NB4 (cell line): ENCODE data around the gene BTNL8.
A peak's percentile ranks its signal among the peaks of the same experiment; 100 is the strongest.

ENCODE experiments used
- DNase-seq: peaks from one replicate; pipeline ENCODE4 v3.0.0; 2010; ENCODE audit warnings: low read depth
- H3K4me3 ChIP-seq: one replicate; pipeline ENCODE4 v1.5.1; 2011; ENCODE audit warnings: mild to moderate bottlenecking, low read depth, low read length, moderate library complexity
- MYC ChIP-seq: IDR thresholded peaks from 2 replicates; pipeline ENCODE4 v1.6.1; 2011; ENCODE audit warnings: low read depth, low read length
- POLR2A ChIP-seq: IDR thresholded peaks from 2 replicates; pipeline ENCODE4 v1.6.1; 2011; ENCODE audit warnings: mild to moderate bottlenecking; ENCODE audit not compliant: insufficient read length; ENCODE audit errors: extremely low read depth
- TF ChIP-seq, protein P1 (sequence below): IDR thresholded peaks from 2 replicates; pipeline ENCODE4 v1.6.1; 2011; ENCODE audit warnings: low read depth, low read length
- TF ChIP-seq, protein P2 (sequence below): IDR thresholded peaks from one replicate; pipeline ENCODE4 v1.5.1; 2012; ENCODE audit warnings: low read depth, low read length

Gene BTNL8

DNA sequence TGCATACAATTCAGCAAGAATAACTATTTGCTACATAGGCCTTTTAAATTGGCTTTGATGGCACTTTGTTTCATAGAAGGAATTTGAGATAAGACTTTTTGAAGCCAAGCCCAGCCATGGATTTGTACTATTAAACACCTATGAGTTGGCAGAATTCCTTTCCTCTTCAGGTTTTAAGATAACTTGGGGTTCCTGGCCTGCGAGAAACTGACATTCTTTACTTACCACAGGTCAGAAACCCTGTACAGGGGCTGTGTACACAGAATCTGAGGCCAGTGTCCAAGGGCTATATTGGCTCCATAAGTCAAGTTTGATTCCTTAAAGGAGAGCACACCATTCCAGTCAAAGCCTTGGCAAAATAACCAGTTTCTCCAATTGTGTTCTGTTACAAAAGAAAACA is 78.9 kb downstream of the BTNL8 start:
- no peak overlapping the region for H3K4me3 ChIP-seq
- no peak for DNase-seq
- TF ChIP-seq, protein P1, sequence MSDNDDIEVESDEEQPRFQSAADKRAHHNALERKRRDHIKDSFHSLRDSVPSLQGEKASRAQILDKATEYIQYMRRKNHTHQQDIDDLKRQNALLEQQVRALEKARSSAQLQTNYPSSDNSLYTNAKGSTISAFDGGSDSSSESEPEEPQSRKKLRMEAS: no peak
- TF ChIP-seq POLR2A: no peak
- no peak for TF ChIP-seq MYC
- TF ChIP-seq, protein P2, sequence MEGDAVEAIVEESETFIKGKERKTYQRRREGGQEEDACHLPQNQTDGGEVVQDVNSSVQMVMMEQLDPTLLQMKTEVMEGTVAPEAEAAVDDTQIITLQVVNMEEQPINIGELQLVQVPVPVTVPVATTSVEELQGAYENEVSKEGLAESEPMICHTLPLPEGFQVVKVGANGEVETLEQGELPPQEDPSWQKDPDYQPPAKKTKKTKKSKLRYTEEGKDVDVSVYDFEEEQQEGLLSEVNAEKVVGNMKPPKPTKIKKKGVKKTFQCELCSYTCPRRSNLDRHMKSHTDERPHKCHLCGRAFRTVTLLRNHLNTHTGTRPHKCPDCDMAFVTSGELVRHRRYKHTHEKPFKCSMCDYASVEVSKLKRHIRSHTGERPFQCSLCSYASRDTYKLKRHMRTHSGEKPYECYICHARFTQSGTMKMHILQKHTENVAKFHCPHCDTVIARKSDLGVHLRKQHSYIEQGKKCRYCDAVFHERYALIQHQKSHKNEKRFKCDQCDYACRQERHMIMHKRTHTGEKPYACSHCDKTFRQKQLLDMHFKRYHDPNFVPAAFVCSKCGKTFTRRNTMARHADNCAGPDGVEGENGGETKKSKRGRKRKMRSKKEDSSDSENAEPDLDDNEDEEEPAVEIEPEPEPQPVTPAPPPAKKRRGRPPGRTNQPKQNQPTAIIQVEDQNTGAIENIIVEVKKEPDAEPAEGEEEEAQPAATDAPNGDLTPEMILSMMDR: no peak

DNA sequence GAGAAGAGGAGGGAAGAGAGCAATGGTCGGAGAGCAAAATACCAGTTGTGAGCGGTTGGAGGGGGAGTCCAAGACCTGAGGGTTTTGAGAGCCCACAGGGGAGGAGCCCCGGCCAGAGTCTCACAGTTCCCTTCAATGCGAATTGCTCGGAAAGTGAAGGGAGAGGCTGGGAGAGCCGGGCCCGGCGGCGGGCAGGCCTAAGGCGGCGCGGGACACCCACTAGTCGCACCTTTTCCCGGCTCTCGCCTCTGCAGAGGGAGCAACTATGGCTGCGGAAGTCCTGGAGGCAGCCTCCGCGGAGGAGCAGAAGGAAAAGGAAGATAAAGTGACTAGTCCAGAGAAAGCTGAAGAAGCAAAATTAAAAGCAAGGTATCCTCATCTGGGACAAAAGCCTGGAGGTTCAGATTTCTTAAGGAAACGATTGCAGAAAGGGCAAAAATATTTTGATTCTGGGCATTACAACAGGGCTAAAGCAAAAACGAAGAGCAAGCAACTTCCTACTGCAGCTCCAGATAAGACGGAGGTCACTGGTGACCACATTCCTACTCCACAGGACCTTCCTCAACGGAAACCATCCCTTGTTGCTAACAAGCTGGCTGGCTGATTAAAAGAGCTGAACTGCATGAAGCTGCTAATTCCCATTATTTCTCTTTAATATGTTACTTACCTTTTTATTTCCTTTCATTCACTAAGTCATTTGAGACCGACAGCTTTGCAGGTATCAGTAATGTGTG is 83.2 kb downstream of the BTNL8 start:
- TF ChIP-seq, protein P2: no peak
- no peak for TF ChIP-seq MYC
- TF ChIP-seq POLR2A: no peak
- TF ChIP-seq, protein P1: no peak
- no peak for DNase-seq
- H3K4me3 ChIP-seq: no peak overlapping the region

DNA sequence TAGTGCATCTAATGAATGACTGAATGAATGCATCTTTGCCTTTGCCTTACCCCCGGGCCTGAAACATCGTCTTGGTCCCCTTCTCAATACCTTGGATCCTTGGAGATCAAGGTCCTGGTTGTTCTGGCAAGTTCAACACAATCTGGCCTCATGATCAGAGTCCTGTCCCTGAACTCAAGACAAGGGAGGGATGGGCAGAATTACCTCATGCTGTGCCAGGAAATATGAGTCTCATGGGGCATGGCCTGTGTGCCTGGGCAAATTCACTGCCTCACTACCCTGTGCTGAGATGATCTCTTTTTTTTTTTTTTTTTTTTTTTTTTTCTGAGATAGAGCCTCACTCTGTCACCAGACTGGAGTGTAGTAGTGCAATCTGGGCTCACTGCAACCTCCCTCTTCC is 89.1 kb downstream of the BTNL8 start:
- DNase-seq: no peak
- TF ChIP-seq MYC: no peak
- TF ChIP-seq, protein P2: no peak
- TF ChIP-seq, protein P1: no peak
- no peak for TF ChIP-seq POLR2A
- H3K4me3 ChIP-seq: no peak overlapping the region

DNA sequence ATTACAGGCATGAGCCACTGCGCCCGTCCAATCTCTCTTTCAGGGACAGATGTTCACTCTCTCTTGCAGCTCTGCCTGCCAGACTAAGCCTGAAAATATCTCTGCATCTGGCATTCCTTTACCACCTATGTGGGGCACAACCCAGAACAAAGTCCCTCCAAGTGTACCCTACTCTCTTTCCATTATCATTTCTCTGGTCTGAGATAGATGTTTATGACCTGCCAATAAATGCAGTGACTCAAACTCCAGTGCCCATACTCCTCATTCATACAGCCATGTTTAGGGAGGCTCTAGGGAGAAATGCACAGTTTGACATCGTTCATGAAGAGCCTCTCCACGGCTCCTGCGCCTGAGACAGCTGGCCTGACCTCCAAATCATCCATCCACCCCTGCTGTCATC is 89.6 kb downstream of the BTNL8 start, which contains the start of gene BTNL3:
BTNL3 (plus strand) TSS at position 255 of the 400 bp plus-strand sequence. CDS start 183 bp downstream, outside the sequence.
- TF ChIP-seq, protein P2: no peak
- no peak for TF ChIP-seq POLR2A
- no peak for TF ChIP-seq MYC
- TF ChIP-seq, protein P1: no peak

DNA sequence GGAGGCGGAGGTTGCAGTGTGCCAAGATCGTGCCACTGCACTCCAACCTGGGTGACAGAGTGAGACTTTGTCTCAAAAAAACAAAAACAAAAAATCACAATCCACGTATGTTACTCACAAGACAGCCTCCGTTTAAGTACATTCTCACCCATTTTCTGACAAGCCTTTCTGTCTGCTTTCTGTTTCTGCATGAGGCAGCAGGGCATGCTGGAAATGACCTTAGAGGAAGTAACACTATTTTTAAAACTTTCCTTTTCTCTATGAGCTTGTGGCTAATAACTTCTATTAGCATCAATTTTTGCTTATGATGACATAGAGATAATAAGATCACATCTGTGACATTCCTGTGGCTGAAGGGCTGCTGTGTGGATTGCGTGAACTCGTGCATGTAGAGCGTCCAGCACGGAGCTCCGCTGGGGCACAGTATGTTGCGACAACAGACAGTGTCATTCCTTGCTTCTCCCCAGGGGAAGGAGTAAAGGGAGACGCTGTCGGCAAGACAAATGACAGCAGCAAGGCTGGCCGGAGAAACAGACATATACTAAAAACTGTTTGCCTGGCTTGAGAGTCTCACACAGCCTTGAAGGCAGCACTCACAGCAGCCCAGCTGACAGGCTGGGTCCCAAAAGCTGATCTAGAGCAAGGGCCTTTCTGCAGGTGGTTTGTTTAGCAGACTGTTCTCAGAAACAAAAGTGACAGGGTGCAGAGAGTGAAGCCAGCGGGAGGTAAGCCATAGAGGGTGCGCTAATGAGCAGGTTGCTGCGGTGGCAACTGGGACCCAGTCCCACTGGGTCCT is 91.3 kb downstream of the BTNL8 start:
- DNase-seq: peak; percentile 42
- peak overlapping the region; percentile 28 for H3K4me3 ChIP-seq
- TF ChIP-seq, protein P2: no peak
- TF ChIP-seq POLR2A (no peak), MYC (no peak)
- TF ChIP-seq, protein P1: peak; percentile 46; the same call in 1 of the 2 replicates

More for the DNA sequence above, 89.6 kb downstream of the BTNL8 start, which contains the start of gene BTNL3:
- no peak within 1 kb of the TSS for H3K4me3 ChIP-seq
- DNase-seq: no peak
